AG04449 (cell line): Measurements from ENCODE around the gene RAB1A.
A peak's percentile ranks its signal among the peaks of the same experiment; 100 is the strongest.

Source experiments
- CTCF ChIA-PET: fragments of 350-600 bp; formaldehyde crosslinking; extraction: SDS; loops from one replicate; lab custom pipeline; 2021; ENCODE audit warnings: antibody characterized with exemption; lab: Yijun Ruan, JAX
- POLR2A ChIA-PET: fragments of 400-600, 350-600 bp; formaldehyde crosslinking; extraction: SDS; loops from one replicate; lab custom pipeline; 2020; ENCODE audit warnings: antibody characterized with exemption, inconsistent platforms; lab: Yijun Ruan, JAX
- DNase-seq: peaks from one replicate; pipeline ENCODE4 v3.0.0-alpha.2; 2010; ENCODE audit warnings: low read depth, low spot score
- H3K4me3 ChIP-seq: 2 replicates; pipeline ENCODE4 v1.5.1; 2011; ENCODE audit warnings: low read depth, mild to moderate bottlenecking, control low read depth, low read length
- TF ChIP-seq, protein P1 (sequence below): IDR thresholded peaks from one replicate; pipeline ENCODE4 v1.5.1; 2011; ENCODE audit warnings: mild to moderate bottlenecking, moderate library complexity, low read length, control low read depth, inconsistent platforms; ENCODE audit not compliant: insufficient read depth; ENCODE audit errors: missing control alignments

The RAB1A gene

GRCh38 chr2:65040400-65041261 lies 89.3 kb downstream of the RAB1A start:
- H3K4me3 ChIP-seq, result peak overlapping the region; percentile 7
- ChIA-PET CTCF (interaction anchor here (0.6 to 16.7 kb wide), 15 partner anchors 9 to 533 kb away, joined by 3 to 331 read pairs (median 3); partner anchors contain the start of gene CEP68), POLR2A (no interaction called here)
- TF ChIP-seq, protein P1, sequence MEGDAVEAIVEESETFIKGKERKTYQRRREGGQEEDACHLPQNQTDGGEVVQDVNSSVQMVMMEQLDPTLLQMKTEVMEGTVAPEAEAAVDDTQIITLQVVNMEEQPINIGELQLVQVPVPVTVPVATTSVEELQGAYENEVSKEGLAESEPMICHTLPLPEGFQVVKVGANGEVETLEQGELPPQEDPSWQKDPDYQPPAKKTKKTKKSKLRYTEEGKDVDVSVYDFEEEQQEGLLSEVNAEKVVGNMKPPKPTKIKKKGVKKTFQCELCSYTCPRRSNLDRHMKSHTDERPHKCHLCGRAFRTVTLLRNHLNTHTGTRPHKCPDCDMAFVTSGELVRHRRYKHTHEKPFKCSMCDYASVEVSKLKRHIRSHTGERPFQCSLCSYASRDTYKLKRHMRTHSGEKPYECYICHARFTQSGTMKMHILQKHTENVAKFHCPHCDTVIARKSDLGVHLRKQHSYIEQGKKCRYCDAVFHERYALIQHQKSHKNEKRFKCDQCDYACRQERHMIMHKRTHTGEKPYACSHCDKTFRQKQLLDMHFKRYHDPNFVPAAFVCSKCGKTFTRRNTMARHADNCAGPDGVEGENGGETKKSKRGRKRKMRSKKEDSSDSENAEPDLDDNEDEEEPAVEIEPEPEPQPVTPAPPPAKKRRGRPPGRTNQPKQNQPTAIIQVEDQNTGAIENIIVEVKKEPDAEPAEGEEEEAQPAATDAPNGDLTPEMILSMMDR, result peak; percentile 93
- DNase-seq, result no peak

DNA sequence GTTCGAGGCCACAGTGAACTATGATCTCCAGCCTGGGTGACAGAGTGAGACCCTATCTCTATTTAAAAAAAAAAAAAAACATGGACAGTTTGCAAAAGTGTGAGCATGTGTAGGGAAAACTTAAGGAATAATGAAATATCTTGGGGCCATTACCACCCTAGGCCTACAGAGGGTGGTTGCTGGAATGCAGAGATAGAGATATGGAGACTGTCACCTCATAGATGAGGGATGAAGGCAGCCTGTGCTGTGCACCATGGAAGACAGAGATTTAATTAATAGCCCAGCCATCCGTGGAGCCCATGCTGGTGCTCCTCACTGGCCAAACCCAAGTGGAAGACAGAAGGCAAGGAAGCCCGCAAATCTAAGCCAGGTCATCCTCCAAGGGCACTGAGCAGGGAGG lies 90.3 kb downstream of the RAB1A start:
- TF ChIP-seq, protein P1, result no peak
- ChIA-PET POLR2A (no interaction called here), CTCF (interaction anchor here (0.7 to 16.7 kb wide), 4 partner anchors 9 to 534 kb away, joined by 3 to 331 read pairs (median 11); partner anchors contain the start of gene CEP68)

DNA sequence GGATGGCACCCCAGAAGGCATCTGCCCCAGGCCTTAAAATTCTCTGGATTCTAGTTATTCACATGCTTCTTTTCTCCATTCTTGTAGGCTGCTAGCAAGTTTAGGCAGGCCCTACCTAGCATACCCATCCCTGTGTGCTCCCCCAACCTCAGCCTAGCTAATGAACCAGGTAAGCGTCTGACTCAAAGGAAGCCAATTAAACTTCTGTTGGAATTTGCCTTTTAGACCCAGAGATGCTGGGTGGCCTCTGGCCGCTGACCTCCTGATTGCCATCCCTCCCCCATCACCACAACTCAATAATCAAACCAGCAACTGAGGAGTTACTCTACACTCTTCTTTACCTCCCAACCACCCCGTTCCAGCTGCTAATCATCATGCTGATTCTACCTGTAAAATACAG lies 92.7 kb downstream of the RAB1A start:
- CTCF ChIA-PET, result interaction anchor here (0.9 to 16.7 kb wide), 4 partner anchors 8 to 164 kb away, joined by 3 to 331 read pairs (median 4); no protein-coding TSS in a partner anchor
- no peak for DNase-seq
- TF ChIP-seq, protein P1, result no peak
- no peak overlapping the region for H3K4me3 ChIP-seq
- POLR2A ChIA-PET, result no interaction called here

More for the DNA sequence above, 90.3 kb downstream of the RAB1A start:
- no peak overlapping the region for H3K4me3 ChIP-seq
- DNase-seq, result no peak
